ENCODE measurements around the gene PARD3. TPM values are rescaled to one million over a fixed set of nuclear protein-coding genes. Genes with fewer than 3 reads are reported as not detected.

PARD3 gene
- total RNA-seq, 1 donor from 2014 or later, result 35.4 TPM

DNA sequence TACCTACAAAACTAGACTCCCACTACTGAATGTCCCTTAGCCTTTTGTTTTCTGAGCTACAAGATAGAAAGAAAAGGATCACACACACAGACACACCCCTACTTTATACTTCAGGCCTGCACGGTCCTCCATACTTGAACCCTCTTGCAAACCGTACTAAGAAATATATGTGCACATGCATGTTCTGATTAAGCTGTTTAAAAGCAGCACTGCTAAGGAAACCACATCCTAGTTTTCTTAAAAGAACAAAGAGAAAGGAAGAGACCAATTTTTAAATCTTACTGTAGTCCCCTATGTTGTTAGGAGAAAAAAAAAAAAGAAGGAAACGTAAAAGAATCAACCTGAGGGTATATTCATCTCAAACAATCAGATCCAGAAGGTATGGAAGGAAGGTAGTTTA is 501.2 kb downstream of the PARD3 start:
- Mint-ChIP-seq H3K4me1 (ENCODE audit: low read depth, unreplicated experiment) (peaks cover 7% of the 10 kb centered on the region), H3K9me3 (ENCODE audit: unreplicated experiment) (no peaks in the 10 kb centered on the region), H3K4me3 (ENCODE audit: unreplicated experiment) (no peak overlapping the region), H3K27ac (ENCODE audit: unreplicated experiment) (no peak overlapping the region), H3K36me3 (ENCODE audit: low read depth, unreplicated experiment) (peaks cover 7% of the 10 kb centered on the region), H3K27me3 (ENCODE audit: low read depth, unreplicated experiment) (no peaks in the 10 kb centered on the region)
- DNase-seq (ENCODE audit: low read depth) (no peak), FAIRE-seq (no peak)
- Histone ChIP-seq H3K9ac (ENCODE audit: low read length) (no peak overlapping the region), H3K4me2 (ENCODE audit: low read length) (no peak overlapping the region), H3K27ac (ENCODE audit: low read depth, low read length) (no peak overlapping the region), H3K9me3 (ENCODE audit: insufficient read depth, low read depth, low read length) (no peaks in the 10 kb centered on the region), H3K4me1 (ENCODE audit: insufficient read depth, low read length) (no peaks in the 10 kb centered on the region), H2AFZ (ENCODE audit: low read depth, low read length) (no peak overlapping the region), H3K4me3 (ENCODE audit: insufficient read depth, low read depth, low read length) (no peak overlapping the region), H3K79me2 (ENCODE audit: insufficient read depth, low read length) (no peaks in the 10 kb centered on the region), H3K36me3 (ENCODE audit: insufficient read depth, low read length) (no peaks in the 10 kb centered on the region), H3K27me3 (ENCODE audit: insufficient read depth, low read length) (no peaks in the 10 kb centered on the region), H4K20me1 (ENCODE audit: insufficient read depth, low read length) (no peaks in the 10 kb centered on the region)
- TF ChIP-seq, protein P1, sequence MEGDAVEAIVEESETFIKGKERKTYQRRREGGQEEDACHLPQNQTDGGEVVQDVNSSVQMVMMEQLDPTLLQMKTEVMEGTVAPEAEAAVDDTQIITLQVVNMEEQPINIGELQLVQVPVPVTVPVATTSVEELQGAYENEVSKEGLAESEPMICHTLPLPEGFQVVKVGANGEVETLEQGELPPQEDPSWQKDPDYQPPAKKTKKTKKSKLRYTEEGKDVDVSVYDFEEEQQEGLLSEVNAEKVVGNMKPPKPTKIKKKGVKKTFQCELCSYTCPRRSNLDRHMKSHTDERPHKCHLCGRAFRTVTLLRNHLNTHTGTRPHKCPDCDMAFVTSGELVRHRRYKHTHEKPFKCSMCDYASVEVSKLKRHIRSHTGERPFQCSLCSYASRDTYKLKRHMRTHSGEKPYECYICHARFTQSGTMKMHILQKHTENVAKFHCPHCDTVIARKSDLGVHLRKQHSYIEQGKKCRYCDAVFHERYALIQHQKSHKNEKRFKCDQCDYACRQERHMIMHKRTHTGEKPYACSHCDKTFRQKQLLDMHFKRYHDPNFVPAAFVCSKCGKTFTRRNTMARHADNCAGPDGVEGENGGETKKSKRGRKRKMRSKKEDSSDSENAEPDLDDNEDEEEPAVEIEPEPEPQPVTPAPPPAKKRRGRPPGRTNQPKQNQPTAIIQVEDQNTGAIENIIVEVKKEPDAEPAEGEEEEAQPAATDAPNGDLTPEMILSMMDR (IDR thresholded peaks at IDR 0.05; ENCODE audit: insufficient read depth, low read depth, low read length), result no peak
- TF ChIP-seq EZH2 (IDR thresholded peaks at IDR 0.05; ENCODE audit: insufficient read depth, low read length), result no peak

DNA sequence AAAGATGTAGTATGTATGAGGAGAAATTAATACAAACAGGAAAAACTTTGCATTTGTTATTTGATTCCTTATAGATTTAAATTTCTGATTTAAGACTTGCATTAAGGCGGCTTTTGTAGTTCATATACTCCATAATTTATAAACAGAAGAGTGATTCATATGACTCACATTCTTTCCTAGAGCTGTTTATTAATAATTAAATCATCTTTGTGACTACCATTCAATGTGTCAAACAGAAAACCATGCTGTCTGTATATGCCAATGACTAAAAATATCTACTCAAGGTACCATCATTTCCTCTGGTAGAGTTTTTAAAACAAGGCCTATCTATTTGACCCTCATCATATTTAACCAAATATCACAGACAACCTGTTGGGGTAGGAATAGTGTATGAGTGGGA is 501.7 kb downstream of the PARD3 start:
- Histone ChIP-seq H3K9ac (ENCODE audit: low read length) (no peak overlapping the region), H3K4me2 (ENCODE audit: low read length) (no peak overlapping the region), H3K79me2 (ENCODE audit: insufficient read depth, low read length) (no peaks in the 10 kb centered on the region), H3K9me3 (ENCODE audit: insufficient read depth, low read depth, low read length) (no peaks in the 10 kb centered on the region), H3K4me3 (ENCODE audit: insufficient read depth, low read depth, low read length) (no peak overlapping the region), H3K27me3 (ENCODE audit: insufficient read depth, low read length) (no peaks in the 10 kb centered on the region), H4K20me1 (ENCODE audit: insufficient read depth, low read length) (no peaks in the 10 kb centered on the region), H2AFZ (ENCODE audit: low read depth, low read length) (no peak overlapping the region), H3K27ac (ENCODE audit: low read depth, low read length) (no peak overlapping the region), H3K4me1 (ENCODE audit: insufficient read depth, low read length) (no peaks in the 10 kb centered on the region), H3K36me3 (ENCODE audit: insufficient read depth, low read length) (no peaks in the 10 kb centered on the region)
- no peak for FAIRE-seq
- Mint-ChIP-seq H3K4me3 (ENCODE audit: unreplicated experiment) (no peak overlapping the region), H3K27me3 (ENCODE audit: low read depth, unreplicated experiment) (no peaks in the 10 kb centered on the region), H3K9me3 (ENCODE audit: unreplicated experiment) (no peaks in the 10 kb centered on the region), H3K4me1 (ENCODE audit: low read depth, unreplicated experiment) (peaks cover 7% of the 10 kb centered on the region), H3K27ac (ENCODE audit: unreplicated experiment) (no peak overlapping the region), H3K36me3 (ENCODE audit: low read depth, unreplicated experiment) (peaks cover 7% of the 10 kb centered on the region)
- TF ChIP-seq EZH2 (IDR thresholded peaks at IDR 0.05; ENCODE audit: insufficient read depth, low read length), result no peak
- TF ChIP-seq, protein P1 (IDR thresholded peaks at IDR 0.05; ENCODE audit: insufficient read depth, low read depth, low read length), result no peak
- DNase-seq (ENCODE audit: low read depth), result no peak

DNA sequence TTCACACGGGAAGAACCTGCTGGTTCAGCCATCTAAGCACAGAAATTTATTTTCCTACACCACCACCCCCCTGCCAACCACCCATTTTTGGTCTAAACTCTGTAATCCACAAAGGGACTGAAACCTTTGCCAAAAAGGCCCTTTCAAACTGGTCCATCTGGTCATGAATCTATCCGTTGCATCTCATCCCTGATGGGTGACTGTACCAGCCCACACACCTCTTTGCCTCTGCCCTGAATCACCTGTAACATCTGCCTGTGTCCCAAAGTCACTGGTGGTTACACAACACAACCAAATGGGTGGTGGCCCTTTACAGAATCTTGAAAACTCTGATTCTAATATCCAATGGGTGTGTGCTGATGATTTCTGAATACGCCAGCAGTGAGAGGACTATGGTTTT is 503.4 kb downstream of the PARD3 start:
- no peaks in the 10 kb centered on the region for H3K9me3 ChIP-seq (ENCODE audit: insufficient read depth, low read depth, low read length)
- no peaks in the 10 kb centered on the region for H3K36me3 ChIP-seq (ENCODE audit: insufficient read depth, low read length)
- Mint-ChIP-seq H3K27ac (ENCODE audit: unreplicated experiment) (no peak overlapping the region), H3K4me1 (ENCODE audit: low read depth, unreplicated experiment) (peaks cover 7% of the 10 kb centered on the region), H3K4me3 (ENCODE audit: unreplicated experiment) (no peak overlapping the region), H3K9me3 (ENCODE audit: unreplicated experiment) (no peaks in the 10 kb centered on the region), H3K36me3 (ENCODE audit: low read depth, unreplicated experiment) (peaks cover 2% of the 10 kb centered on the region), H3K27me3 (ENCODE audit: low read depth, unreplicated experiment) (no peaks in the 10 kb centered on the region)
- TF ChIP-seq, protein P1 (IDR thresholded peaks at IDR 0.05; ENCODE audit: insufficient read depth, low read depth, low read length), result no peak
- TF ChIP-seq EZH2 (IDR thresholded peaks at IDR 0.05; ENCODE audit: insufficient read depth, low read length), result no peak
- H3K79me2 ChIP-seq (ENCODE audit: insufficient read depth, low read length), result no peaks in the 10 kb centered on the region
- no peaks in the 10 kb centered on the region for H3K27me3 ChIP-seq (ENCODE audit: insufficient read depth, low read length)
- no peak overlapping the region for H3K4me3 ChIP-seq (ENCODE audit: insufficient read depth, low read depth, low read length)
- H3K4me2 ChIP-seq (ENCODE audit: low read length), result no peak overlapping the region
- H3K27ac ChIP-seq (ENCODE audit: low read depth, low read length), result no peak overlapping the region
- no peaks in the 10 kb centered on the region for H3K4me1 ChIP-seq (ENCODE audit: insufficient read depth, low read length)
- H3K9ac ChIP-seq (ENCODE audit: low read length), result no peak overlapping the region
- FAIRE-seq, result no peak
- no peaks in the 10 kb centered on the region for H4K20me1 ChIP-seq (ENCODE audit: insufficient read depth, low read length)
- no peak overlapping the region for H2AFZ ChIP-seq (ENCODE audit: low read depth, low read length)
- DNase-seq (ENCODE audit: low read depth), result no peak

All from astrocyte (in vitro differentiated cells and primary cell).